Measurements from ENCODE around the gene SH3BP4.

The SH3BP4 gene

GRCh38 chr2:234997389-234997788 is 45.6 kb downstream of the SH3BP4 start:
- no peak for DNase-seq (ENCODE audit: low read depth in 1 of 2, low spot score in 1 of 2)

- DNase-seq (ENCODE audit: low read depth in 1 of 2, low spot score in 1 of 2): no peak
Observed at GRCh38 chr2:234998404-234999211, 46.8 kb downstream of the SH3BP4 start.

GRCh38 chr2:234999740-235000425 is 48.1 kb downstream of the SH3BP4 start:
- no peak for DNase-seq (ENCODE audit: low read depth in 1 of 2, low spot score in 1 of 2)

GRCh38 chr2:235000426-235001236 is 48.8 kb downstream of the SH3BP4 start:
- DNase-seq (ENCODE audit: low read depth in 1 of 2, low spot score in 1 of 2): no peak

GRCh38 chr2:235001237-235002133 is 49.7 kb downstream of the SH3BP4 start:
- no peak for DNase-seq (ENCODE audit: low read depth in 1 of 2, low spot score in 1 of 2)

GRCh38 chr2:235002198-235003095 is 50.6 kb downstream of the SH3BP4 start:
- DNase-seq (ENCODE audit: low read depth in 1 of 2, low spot score in 1 of 2): no peak

GRCh38 chr2:235003096-235003775 is 51.4 kb downstream of the SH3BP4 start:
- DNase-seq (ENCODE audit: low read depth in 1 of 2, low spot score in 1 of 2): no peak

GRCh38 chr2:235004329-235004903 is 52.6 kb downstream of the SH3BP4 start:
- DNase-seq (ENCODE audit: low read depth in 1 of 2, low spot score in 1 of 2): no peak

- no peak for DNase-seq (ENCODE audit: low read depth in 1 of 2, low spot score in 1 of 2)
Observed at GRCh38 chr2:235005023-235005422, 53.2 kb downstream of the SH3BP4 start.

- no peak for DNase-seq (ENCODE audit: low read depth in 1 of 2, low spot score in 1 of 2)
Observed at GRCh38 chr2:235005603-235006259, 53.9 kb downstream of the SH3BP4 start.

GRCh38 chr2:235006461-235006860 is 54.6 kb downstream of the SH3BP4 start:
- DNase-seq (ENCODE audit: low read depth in 1 of 2, low spot score in 1 of 2): no peak

GRCh38 chr2:235006986-235007385 is 55.2 kb downstream of the SH3BP4 start:
- DNase-seq (ENCODE audit: low read depth in 1 of 2, low spot score in 1 of 2): no peak

- no peak for DNase-seq (ENCODE audit: low read depth in 1 of 2, low spot score in 1 of 2)
Observed at GRCh38 chr2:235007664-235008457, 56.0 kb downstream of the SH3BP4 start.

GRCh38 chr2:235008584-235009044 is 56.8 kb downstream of the SH3BP4 start:
- no peak for DNase-seq (ENCODE audit: low read depth in 1 of 2, low spot score in 1 of 2)

- no peak for DNase-seq (ENCODE audit: low read depth in 1 of 2, low spot score in 1 of 2)
Observed at GRCh38 chr2:235009081-235009480, 57.3 kb downstream of the SH3BP4 start.

- DNase-seq (ENCODE audit: low read depth in 1 of 2, low spot score in 1 of 2): no peak
Observed at GRCh38 chr2:235010117-235010714, 58.4 kb downstream of the SH3BP4 start.

- no peak for DNase-seq (ENCODE audit: low read depth in 1 of 2, low spot score in 1 of 2)
Observed at GRCh38 chr2:235011607-235011928, 59.8 kb downstream of the SH3BP4 start.

Data from stimulated activated CD4-positive, alpha-beta T cell treated with anti-CD3 and anti-CD28 coated beads, Interleukin-15, amount 100 ng/mL, for 1 hour (primary cell).